GM04503 (cell line): ENCODE data around the gene LMO1.

ENCODE experiments used
- DNase-seq: peaks from one replicate; pipeline ENCODE4 v3.0.0-alpha.2; 2012; ENCODE audit warnings: low read depth

LMO1 gene

DNA sequence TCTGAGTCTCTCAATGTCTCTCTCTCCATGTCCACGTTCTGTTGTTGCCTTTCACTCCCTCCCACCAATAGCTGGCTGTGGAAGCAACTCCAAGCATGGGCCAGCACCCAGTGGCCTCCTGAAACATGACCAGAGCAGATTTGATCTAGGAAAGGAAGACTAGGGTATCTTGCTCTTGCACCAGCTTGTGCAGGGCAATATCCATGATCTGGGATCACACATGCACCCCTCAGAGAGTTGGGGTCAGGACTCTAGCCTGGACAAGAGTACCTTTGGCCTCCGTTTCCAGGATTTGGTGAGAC lies 60.3 kb downstream of the LMO1 start:
- no peak for DNase-seq

GRCh38 chr11:8202516-8203413 lies 60.9 kb downstream of the LMO1 start:
- DNase-seq: no peak

GRCh38 chr11:8201644-8202365 lies 61.9 kb downstream of the LMO1 start:
- DNase-seq: no peak

DNA sequence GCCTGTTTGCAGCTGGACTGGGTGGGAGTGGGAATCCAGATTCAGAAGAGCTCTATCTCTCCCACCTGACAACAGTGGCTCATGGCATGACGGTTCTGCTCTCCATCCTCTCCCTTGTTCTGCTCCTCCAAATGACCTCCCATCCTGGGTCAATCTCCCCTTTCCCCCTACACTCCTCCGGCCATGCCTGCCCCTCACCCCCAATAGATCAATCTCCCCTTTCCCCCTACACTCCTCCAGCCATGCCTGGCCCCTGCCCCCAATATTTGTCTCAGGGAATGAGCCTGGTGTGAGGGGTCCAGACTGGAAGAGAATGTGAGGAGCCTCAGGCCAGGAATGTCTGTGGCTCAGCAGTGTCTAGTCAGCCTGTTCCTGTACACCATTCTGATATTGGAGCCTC lies 64.0 kb downstream of the LMO1 start:
- DNase-seq: no peak

GRCh38 chr11:8196749-8197148 lies 66.9 kb downstream of the LMO1 start:
- no peak for DNase-seq

DNA sequence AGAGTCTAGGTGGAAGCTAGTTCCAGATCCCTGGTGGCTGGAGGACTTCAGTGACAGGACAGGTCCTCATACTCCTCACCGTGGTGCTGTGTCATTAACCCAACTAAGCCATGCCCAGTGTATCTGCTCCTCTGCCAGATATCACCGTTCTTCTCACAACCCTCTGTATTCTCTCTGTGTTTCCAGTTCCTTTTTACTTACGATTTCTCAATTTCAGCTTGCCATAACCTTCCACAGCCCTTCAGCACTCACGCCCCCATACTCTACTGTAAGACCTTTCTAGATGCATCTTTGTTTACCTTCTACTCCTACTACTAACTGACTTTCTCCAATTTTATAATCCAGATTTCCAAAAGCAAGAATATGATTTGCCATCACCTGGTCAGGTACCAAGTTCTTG lies 68.7 kb downstream of the LMO1 start:
- no peak for DNase-seq

DNA sequence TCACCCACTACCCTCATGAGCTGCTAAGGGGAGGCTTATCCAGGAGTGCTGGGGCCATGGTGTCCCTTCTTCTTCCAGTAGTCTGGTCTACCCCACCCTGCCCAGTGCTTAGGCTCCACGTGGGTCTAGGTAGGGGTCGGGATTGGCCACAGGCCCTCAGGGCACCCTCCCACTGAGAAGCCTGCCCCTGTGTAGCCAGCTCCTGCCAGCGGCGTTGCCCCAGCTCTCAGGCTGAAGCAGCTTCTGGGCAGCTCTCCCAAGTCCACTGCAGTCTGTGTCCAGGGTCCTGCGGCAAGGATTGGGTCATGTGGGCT lies 70.8 kb downstream of the LMO1 start:
- no peak for DNase-seq

DNA sequence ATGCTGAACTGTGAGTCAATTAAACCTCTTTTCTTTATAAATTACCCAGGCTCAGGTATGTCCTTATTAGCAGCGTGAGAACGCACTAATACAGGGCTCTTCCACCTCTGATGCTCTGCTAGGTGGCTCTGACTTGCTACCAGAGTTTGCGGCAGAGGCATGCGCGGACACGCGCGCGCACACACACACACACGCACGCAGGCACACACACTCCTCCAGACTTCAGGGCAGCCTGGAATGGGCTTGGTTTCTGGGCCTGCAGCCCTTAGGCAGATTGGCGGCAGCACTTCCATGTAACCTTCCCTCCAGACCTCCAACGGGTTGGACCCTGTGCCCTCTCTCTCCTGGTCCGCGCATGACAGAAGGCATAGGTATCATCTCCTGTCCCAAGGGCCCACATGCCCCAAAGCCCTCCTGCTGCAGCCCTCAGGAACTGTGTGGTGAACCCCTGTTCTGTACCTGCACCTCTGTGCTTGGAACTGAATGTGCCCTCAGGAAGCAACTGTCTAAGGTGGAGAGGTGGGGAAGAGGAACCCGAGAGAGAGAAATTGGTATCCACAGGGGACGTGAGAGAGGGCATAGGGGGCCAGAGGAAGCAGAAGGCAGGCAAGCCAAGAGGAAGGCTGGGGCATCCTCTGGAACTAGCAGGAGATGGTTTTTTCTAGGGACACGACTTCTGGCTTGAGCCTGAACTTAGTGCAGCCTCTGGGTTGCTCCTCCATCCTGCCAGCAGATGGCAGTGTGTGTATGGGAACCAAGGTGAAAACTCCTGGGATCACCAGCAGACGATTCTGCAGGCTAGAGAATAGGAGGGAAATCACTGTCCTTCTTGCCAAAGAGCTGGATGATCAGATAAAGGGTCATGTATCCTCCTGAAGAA lies 71.4 kb downstream of the LMO1 start:
- peak; percentile 14 for DNase-seq

DNA sequence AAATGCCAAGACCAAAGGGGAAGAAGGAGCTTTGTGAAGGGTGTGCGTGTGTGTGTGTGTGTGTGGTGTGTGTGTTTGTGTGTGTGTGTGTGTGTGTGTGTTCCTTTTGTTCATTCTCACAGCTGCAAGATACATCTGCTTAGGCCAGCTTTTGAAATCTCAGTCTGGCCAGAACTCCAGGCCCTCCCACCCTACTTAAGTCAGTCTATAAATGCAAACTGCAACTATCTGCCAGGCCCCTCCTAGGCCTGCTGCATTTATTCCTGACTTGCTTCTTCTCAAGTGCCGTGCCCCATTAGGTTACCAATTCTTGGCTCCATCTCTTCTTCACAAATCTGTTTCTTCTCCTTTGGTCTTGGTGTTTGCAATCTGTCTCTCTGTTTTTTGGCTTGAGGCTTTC lies 73.2 kb downstream of the LMO1 start:
- DNase-seq: no peak

DNA sequence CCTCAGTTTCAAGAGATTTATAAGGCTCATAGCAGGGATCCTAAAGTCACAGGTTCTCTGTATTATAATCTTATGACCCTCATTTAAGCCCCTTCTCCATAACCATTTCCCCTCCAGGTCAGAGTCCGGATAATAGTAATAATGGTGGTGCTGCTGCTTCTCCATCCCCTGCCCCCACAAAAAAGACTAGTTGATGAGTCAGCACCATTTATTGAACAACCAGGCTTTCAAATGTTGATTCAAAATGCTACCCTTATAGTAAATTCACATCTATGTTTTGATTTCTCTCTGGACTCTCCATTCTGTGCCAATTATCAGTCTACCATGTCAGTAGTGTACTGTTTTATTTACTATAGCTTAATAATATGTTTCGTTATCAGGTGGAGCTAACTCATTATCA lies 77.2 kb downstream of the LMO1 start:
- DNase-seq: no peak

GRCh38 chr11:8183111-8183510 lies 80.6 kb downstream of the LMO1 start:
- DNase-seq: no peak

- no peak for DNase-seq
These were observed 83.2 kb downstream of the LMO1 start for GRCh38 chr11:8180469-8180868.

DNA sequence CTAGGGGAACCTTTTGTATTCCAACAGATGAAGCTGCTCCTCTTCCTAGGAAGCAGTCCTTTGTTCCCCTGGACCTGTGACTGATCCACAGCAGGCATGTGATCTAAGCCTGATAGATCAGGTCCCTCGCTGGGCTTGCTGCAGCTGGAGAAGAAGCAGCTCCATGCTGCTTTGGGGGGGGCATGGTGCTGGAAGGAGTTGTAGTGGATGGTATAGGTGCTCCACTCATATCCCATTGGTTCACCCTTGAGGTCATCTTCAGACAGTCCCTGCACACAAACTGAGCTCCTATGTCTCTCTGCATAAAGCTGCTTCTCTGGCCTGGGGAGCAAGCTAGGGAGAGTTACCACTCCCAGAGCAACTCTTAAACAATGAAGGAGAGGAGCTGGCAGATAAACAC lies 85.4 kb downstream of the LMO1 start:
- no peak for DNase-seq

GRCh38 chr11:8177136-8177535 lies 86.5 kb downstream of the LMO1 start:
- no peak for DNase-seq
